Measurements from ENCODE around the gene CSMD2.

Gene CSMD2

DNA sequence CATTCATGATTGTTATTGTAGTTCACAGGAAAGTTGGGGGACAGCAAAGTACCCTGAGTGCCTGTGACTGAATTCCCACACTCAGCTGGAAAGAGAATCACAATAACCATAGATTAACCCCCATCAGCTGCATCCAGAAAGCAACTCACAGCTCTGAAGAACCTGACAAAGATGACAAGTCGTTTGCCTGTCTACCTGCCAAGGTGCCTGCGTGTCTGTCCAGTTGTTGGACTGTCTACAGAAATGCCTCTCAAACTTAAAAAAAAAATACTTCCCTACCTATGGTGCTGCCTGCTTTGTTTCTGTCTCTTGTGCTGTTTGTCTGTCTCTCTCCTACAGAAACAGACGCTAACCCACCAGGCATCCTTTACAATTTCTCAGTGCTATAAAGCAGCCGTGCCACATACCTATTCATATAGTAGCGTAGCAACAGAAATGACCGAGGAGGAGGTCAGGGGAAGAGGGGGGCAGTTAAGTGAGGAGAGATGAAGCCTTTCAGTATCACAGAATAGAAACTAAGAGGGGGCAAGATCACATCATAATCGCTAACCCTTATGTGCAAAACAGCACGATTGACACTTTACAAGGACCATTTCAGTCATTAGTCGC lies 455.8 kb downstream of the CSMD2 start:
- no peak for DNase-seq

GRCh38 chr1:33706634-33707255 lies 458.3 kb downstream of the CSMD2 start:
- DNase-seq = no peak

DNA sequence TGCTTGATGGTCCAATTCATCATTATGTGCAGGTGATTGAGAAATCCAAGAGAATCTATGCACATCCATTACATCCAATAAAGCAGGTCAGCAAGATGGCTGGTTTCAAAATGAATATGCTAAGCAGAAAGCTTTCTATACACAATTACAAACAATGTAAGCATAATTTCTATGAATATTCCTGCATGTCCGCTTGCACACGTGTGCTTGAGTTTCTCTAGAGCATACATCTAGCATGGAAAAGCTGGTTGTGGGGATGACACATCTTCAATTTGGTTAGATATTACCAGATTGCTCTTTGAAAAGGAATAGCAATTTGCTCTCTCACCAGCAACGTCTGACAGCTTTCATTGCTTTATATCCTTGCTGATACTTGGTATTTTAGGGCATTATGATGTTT lies 461.6 kb downstream of the CSMD2 start:
- no peak for DNase-seq

GRCh38 chr1:33698361-33699035 lies 466.5 kb downstream of the CSMD2 start:
- DNase-seq = no peak

DNA sequence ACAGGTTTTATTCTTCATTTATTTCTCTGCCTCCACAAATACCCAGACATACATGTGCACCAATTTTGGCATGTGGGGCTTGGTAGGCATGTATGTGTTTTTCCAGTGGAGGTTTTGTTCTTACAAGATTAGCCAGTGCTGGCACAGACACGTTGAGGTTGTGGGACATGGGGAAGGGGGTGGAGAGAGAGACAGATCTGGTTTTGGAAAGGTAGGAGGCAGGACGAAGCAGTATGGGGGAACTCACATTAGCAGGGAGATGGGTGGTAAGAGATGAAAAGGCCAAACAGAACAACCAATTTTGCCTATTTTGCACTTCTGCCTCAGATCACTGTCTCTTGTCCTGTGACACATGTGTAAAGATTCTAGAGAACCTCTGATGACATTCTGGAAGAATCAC lies 467.2 kb downstream of the CSMD2 start:
- DNase-seq = no peak

GRCh38 chr1:33696962-33697361 lies 468.1 kb downstream of the CSMD2 start:
- DNase-seq = peak; percentile 35

GRCh38 chr1:33696311-33696710 lies 468.7 kb downstream of the CSMD2 start:
- DNase-seq = no peak

DNA sequence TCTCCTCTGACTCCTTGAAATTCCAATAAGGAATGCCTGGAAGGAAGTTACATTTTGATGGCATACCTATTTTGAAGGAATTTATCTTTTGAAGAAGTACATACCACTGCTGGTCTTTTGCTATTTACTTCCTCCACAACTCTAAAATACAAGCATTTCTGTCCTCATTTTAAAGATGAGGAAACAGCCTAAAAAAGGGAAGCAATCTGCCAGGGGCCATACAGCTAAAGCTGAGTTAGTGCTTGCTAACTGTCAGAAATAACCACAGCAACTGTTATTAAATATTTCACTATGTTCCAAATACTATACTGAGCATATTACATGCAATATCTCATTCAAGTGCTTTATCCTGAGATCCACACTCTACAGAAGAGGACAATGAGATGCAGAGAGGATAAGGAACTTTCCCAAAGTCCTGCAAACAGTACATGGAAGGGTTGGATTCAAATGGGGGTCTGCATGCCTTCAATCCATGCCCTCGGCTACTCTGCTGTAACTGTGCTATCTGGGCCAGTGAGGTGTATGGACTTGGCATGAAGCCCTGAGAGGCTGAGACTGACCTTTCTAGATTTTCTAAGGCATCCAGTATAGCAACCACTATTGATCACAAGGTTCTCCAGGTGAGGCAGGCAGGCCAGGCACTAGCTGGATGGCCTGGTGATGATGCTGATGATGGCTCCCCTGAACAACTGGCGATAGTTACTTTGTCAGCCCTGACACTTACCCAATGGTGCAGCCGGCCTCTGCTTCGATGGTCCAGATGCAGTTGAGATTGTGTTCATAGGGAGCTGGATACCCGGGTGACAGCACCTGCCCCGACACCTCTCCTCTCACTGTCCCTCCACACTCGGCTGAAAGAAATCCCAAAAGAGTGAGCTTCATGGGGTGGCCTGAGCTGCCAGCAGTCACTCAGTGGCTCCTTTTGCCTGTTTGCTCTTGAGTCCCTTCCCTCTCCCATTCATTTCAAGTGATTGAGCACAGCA lies 472.5 kb downstream of the CSMD2 start:
- DNase-seq = no peak

- DNase-seq = peak; percentile 92
Measured at GRCh38 chr1:33687000-33687399, 478.0 kb downstream of the CSMD2 start.

- no peak for DNase-seq
Measured at GRCh38 chr1:33686551-33686950, 478.5 kb downstream of the CSMD2 start.

DNA sequence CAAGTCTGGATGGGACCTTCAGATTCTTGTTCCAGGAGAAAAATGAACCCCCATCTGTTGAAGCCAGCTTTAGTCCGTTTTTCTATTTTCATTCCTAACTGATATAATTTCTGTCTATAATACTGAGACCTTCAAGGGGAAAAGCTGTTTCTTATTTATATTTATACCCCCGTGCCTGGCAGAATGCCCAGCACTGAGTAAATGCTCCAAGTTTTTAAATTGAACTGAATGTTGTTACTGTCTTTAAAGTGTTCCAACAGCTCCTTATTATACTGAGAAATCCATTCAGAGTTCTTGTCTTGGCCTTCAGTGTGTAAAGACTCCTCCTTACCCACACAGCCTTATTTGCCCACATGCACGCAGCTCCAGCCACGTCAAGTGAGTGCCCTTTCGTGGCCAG lies 479.8 kb downstream of the CSMD2 start:
- DNase-seq = peak; percentile 73

- DNase-seq = peak; percentile 92
Measured at GRCh38 chr1:33684396-33685179, 480.4 kb downstream of the CSMD2 start.

DNA sequence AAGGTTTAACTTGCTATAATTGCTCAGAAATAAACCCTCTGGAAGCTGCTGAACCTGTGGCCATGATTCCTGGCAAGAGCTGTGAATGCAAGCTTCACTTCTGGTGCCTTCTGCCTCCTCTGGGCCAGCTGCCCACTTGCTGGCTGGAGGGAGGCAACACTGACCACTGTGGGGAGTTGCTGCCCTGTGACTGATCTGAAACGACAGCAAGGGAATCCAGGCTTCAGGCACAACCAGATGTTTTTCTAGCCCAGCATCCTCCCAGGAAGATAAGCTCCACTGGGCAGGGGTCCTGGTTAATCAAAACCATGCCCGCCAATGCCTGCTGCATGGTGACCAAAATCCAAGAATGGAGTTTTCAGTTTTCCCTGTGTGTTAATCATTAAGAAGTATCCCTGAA lies 481.1 kb downstream of the CSMD2 start:
- no peak for DNase-seq

GRCh38 chr1:33682371-33682770 lies 482.7 kb downstream of the CSMD2 start:
- DNase-seq = no peak

- DNase-seq = no peak
Measured at GRCh38 chr1:33680281-33680840, 484.7 kb downstream of the CSMD2 start.

DNA sequence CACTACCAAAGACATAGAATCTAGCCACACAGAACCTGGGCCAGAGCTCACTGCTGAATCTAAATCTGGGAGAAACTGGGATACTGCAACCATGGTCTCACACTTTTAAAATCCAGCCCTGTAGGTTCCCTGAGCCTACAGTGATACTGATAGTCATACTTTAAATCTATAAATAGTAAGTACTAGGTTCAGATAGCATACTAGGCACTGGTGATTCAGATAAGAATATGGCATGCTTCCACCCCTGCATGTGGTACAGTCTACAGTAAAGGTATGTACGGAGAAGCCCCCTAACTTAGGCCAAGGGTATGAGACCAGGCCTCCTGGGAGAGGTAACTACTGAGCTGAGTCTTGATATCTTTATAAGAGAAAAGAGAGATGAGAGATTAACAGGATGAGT lies 494.5 kb downstream of the CSMD2 start:
- no peak for DNase-seq

DNA sequence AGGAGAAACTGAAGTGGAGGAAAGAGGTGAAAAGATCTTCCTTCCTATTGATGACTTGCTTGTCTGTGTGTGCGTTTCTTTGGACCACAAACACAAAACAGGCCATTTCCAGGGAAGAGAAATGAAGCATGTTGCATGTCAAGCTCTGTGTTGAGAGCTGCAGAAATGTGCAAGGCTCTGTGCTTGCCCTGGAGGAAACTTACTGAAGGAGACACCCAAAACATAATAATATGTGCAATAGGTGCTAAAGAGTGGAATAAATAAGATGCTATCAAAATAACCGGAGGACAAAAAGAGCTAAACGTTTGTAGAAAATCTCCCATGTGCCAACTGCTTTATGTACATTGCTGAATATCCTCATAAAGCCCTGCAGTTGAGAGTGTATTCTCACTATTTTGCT lies 496.3 kb downstream of the CSMD2 start:
- no peak for DNase-seq

GRCh38 chr1:33667386-33668282 lies 497.4 kb downstream of the CSMD2 start:
- no peak for DNase-seq

- DNase-seq = no peak
Measured at GRCh38 chr1:33666616-33667015, 498.4 kb downstream of the CSMD2 start.

GRCh38 chr1:33661811-33662454 lies 503.1 kb downstream of the CSMD2 start:
- DNase-seq = peak; percentile 76
